Neural progenitor cell (in vitro differentiated cells): ENCODE results near the gene OR2F1.

ENCODE experiments used
- EZH2 ChIP-seq: fragments of 200-600 bp; sonication (generic); IDR thresholded peaks from 2 replicates; pipeline ENCODE4 v1.6.1; 2017; ENCODE audit warnings: antibody characterized with exemption, mild to moderate bottlenecking, moderate library complexity
- TF ChIP-seq, protein P1 (sequence below): fragments of 200-600 bp; sonication (generic); IDR thresholded peaks from 2 replicates; pipeline ENCODE4 v1.5.1; 2017; ENCODE audit warnings: antibody characterized with exemption, mild to moderate bottlenecking

DNA sequence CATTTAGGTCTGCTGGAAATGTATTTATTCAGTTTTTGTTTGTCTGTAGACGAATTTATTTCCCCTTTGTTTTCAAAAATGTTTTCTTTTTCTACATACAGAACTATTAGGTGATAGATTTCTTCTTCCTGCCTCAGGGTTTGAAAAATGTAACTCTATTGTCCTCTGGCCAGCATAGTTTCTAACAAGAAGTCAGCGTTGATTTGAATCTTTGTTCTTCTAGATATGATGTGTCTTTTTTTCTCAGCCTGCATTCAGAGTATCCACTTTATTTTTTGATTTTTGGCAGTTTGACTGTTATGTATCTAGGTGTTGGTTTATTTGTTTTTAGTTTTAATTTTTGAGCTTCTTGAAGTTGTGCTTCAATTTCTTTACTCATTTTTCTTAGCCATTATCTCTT is 7.5 kb upstream of the OR2F1 start:
- TF ChIP-seq, protein P1, sequence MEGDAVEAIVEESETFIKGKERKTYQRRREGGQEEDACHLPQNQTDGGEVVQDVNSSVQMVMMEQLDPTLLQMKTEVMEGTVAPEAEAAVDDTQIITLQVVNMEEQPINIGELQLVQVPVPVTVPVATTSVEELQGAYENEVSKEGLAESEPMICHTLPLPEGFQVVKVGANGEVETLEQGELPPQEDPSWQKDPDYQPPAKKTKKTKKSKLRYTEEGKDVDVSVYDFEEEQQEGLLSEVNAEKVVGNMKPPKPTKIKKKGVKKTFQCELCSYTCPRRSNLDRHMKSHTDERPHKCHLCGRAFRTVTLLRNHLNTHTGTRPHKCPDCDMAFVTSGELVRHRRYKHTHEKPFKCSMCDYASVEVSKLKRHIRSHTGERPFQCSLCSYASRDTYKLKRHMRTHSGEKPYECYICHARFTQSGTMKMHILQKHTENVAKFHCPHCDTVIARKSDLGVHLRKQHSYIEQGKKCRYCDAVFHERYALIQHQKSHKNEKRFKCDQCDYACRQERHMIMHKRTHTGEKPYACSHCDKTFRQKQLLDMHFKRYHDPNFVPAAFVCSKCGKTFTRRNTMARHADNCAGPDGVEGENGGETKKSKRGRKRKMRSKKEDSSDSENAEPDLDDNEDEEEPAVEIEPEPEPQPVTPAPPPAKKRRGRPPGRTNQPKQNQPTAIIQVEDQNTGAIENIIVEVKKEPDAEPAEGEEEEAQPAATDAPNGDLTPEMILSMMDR: no peak
- TF ChIP-seq EZH2: no peak
